Muscle of leg (tissue), 11 donors: ENCODE data around the gene NDUFB5. TPM values are rescaled to one million over a fixed set of nuclear protein-coding genes. Genes with fewer than 3 reads are reported as not detected.
"Not testable (repeated sequence)": the region's sequence is repeated elsewhere in the genome, so short reads cannot be mapped to it uniquely, and the experiment has no call there.

ENCODE experiments used
- DNase-seq: peaks from one replicate; pipeline ENCODE4 v3.0.0; 2013
- H3K27ac ChIP-seq: one replicate; pipeline ENCODE4 v1.5.1; 2013; ENCODE audit warnings: mild to moderate bottlenecking, low read length, control low read depth
- H3K27me3 ChIP-seq: one replicate; pipeline ENCODE4 v1.6.1; 2013; ENCODE audit warnings: low read length; ENCODE audit not compliant: control insufficient read depth, insufficient read depth
- H3K36me3 ChIP-seq: one replicate; pipeline ENCODE4 v1.6.1; 2013; ENCODE audit warnings: low read length; ENCODE audit not compliant: control insufficient read depth, insufficient read depth
- H3K4me1 ChIP-seq: one replicate; pipeline ENCODE4 v1.6.1; 2013; ENCODE audit warnings: low read length; ENCODE audit not compliant: control insufficient read depth, insufficient read depth
- H3K4me3 ChIP-seq: one replicate; pipeline ENCODE4 v1.5.1; 2013; ENCODE audit warnings: low read length, control low read depth
- H3K9me3 ChIP-seq: replicated peaks from 2 replicates; pipeline ENCODE4 v1.6.1; 2013; ENCODE audit warnings: low read depth, low read length; ENCODE audit not compliant: control insufficient read depth
- WGBS: methylation state at CpG from one replicate; pipeline ENCODE4 v1.1.5; 2013; ENCODE audit warnings: missing lambda C conversion rate; ENCODE audit not compliant: insufficient coverage; 5-methylcytosine and 5-hydroxymethylcytosine counted together
- polyA plus RNA-seq, 8 donors: library from polyadenylated mRNA; unstranded; fragments of 120-200 nt; gene quantifications; one replicate each; pipeline versions ENCODE4 v1.2.1 to v1.2.3, GENCODE V29; 2013; ENCODE audit warnings: inconsistent platforms in 1 of 8, low replicate concordance in 1 of 8; ENCODE audit not compliant: insufficient read length in 8 of 8, insufficient read depth in 1 of 8
- total RNA-seq: library from RNA; stranded (reverse); fragments of 120-200 nt; gene quantifications from one replicate; pipeline ENCODE4 v1.2.4, GENCODE V29; 2013

NDUFB5 gene
- total and polyA plus RNA-seq, 9 donors = 149 to 219 (median 178) TPM

GRCh38 chr3:179622023-179622422 is 17.4 kb downstream of the NDUFB5 start:
- H3K4me3 ChIP-seq = no peak overlapping the region
- no CpG with 5 or more reads among the region's 2 CpGs for WGBS
- H3K27me3 ChIP-seq = no peaks in the 10 kb centered on the region
- H3K27ac ChIP-seq = no peak overlapping the region
- H3K4me1 ChIP-seq = no peaks in the 10 kb centered on the region
- peaks cover 29% of the 10 kb centered on the region for H3K36me3 ChIP-seq
- H3K9me3 ChIP-seq = no peaks in the 10 kb centered on the region
- no peak for DNase-seq

GRCh38 chr3:179624451-179624850 is 19.9 kb downstream of the NDUFB5 start:
- no peak for DNase-seq
- H3K4me1 ChIP-seq = no peaks in the 10 kb centered on the region
- peaks cover 16% of the 10 kb centered on the region for H3K36me3 ChIP-seq
- WGBS = no CpG with 5 or more reads among the region's 3 CpGs
- H3K27me3 ChIP-seq = no peaks in the 10 kb centered on the region
- H3K4me3 ChIP-seq = no peak overlapping the region
- no peak overlapping the region for H3K27ac ChIP-seq
- H3K9me3 ChIP-seq = no peaks in the 10 kb centered on the region

GRCh38 chr3:179630753-179631451 is 26.3 kb downstream of the NDUFB5 start:
- Histone ChIP-seq H3K27ac (no peak overlapping the region), H3K4me1 (no peaks in the 10 kb centered on the region), H3K27me3 (no peaks in the 10 kb centered on the region), H3K4me3 (no peak overlapping the region), H3K36me3 (no peaks in the 10 kb centered on the region), H3K9me3 (no peaks in the 10 kb centered on the region)
- 83% methylated on average over 1 of the region's 3 CpGs for WGBS
- DNase-seq = no peak

- no peak for DNase-seq
- Histone ChIP-seq H3K27me3 (no peaks in the 10 kb centered on the region), H3K36me3 (no peaks in the 10 kb centered on the region), H3K9me3 (no peaks in the 10 kb centered on the region), H3K4me3 (no peak overlapping the region), H3K27ac (no peak overlapping the region), H3K4me1 (no peaks in the 10 kb centered on the region)
- no CpG with 5 or more reads among the region's 1 CpG for WGBS
These were observed 35.9 kb downstream of the NDUFB5 start for GRCh38 chr3:179640469-179640868.

- DNase-seq = no peak
- Histone ChIP-seq H3K27ac (no peak overlapping the region), H3K4me1 (no peaks in the 10 kb centered on the region), H3K9me3 (no peaks in the 10 kb centered on the region), H3K36me3 (no peaks in the 10 kb centered on the region), H3K27me3 (no peaks in the 10 kb centered on the region), H3K4me3 (no peak overlapping the region)
- WGBS = 73% methylated on average over 2 of the region's 3 CpGs
These were observed 38.3 kb downstream of the NDUFB5 start for GRCh38 chr3:179642871-179643270.

GRCh38 chr3:179643837-179644236 is 39.2 kb downstream of the NDUFB5 start:
- not testable (repeated sequence) for H3K4me3 ChIP-seq, H3K36me3 ChIP-seq, H3K4me1 ChIP-seq, H3K27ac ChIP-seq, H3K27me3 ChIP-seq, H3K9me3 ChIP-seq, DNase-seq
- WGBS = no CpG with 5 or more reads among the region's 8 CpGs

GRCh38 chr3:179646177-179646576 is 41.6 kb downstream of the NDUFB5 start:
- no peaks in the 10 kb centered on the region for H3K4me1 ChIP-seq
- no peak overlapping the region for H3K27ac ChIP-seq
- no peaks in the 10 kb centered on the region for H3K36me3 ChIP-seq
- H3K4me3 ChIP-seq = no peak overlapping the region
- H3K9me3 ChIP-seq = no peaks in the 10 kb centered on the region
- WGBS = 79% methylated on average over 2 of the region's 3 CpGs
- no peak for DNase-seq
- H3K27me3 ChIP-seq = no peaks in the 10 kb centered on the region

- H3K36me3 ChIP-seq = no peaks in the 10 kb centered on the region
- peak overlapping the region; percentile 90 for H3K27ac ChIP-seq
- DNase-seq = no peak
- no peaks in the 10 kb centered on the region for H3K27me3 ChIP-seq
- WGBS = 41% methylated on average over 5 of the region's 11 CpGs
- peaks cover 15% of the 10 kb centered on the region for H3K4me1 ChIP-seq
- H3K4me3 ChIP-seq = peak overlapping the region; percentile 50
- H3K9me3 ChIP-seq = no peaks in the 10 kb centered on the region
These were observed 47.3 kb downstream of the NDUFB5 start for GRCh38 chr3:179651687-179652446.

- Histone ChIP-seq H3K27me3 (no peaks in the 10 kb centered on the region), H3K27ac (peak within 1 kb of the TSS; percentile 97), H3K9me3 (no peaks in the 10 kb centered on the region), H3K4me1 (peaks cover 15% of the 10 kb centered on the region), H3K36me3 (no peaks in the 10 kb centered on the region), H3K4me3 (peak within 1 kb of the TSS; percentile 50)
- DNase-seq = peak; percentile 90
- 0% methylated on average over 52 of the region's 56 CpGs for WGBS
These were observed 48.0 kb downstream of the NDUFB5 start, which contains the start of gene USP13 for GRCh38 chr3:179652447-179653095. Gene USP13, plus strand, starts transcription at chr3:179653040. Its CDS starts 186 bp downstream, at chr3:179653226.
